Glutamatergic neuron (in vitro differentiated cells): ENCODE results near the gene TARBP2. TPM values are rescaled to one million over a fixed set of nuclear protein-coding genes. Genes with fewer than 3 reads are reported as not detected.
"Not testable (repeated sequence)": the region's sequence is repeated elsewhere in the genome, so short reads cannot be mapped to it uniquely, and the experiment has no call there.

Experiments
- DNase-seq: peaks from one replicate; pipeline ENCODE4 v3.0.0; 2022
- H3K27ac Mint-ChIP-seq: one replicate; pipeline ENCODE4 v1.8.0; 2020; ENCODE audit warnings: mild to moderate bottlenecking, mixed read lengths, inconsistent platforms; ENCODE audit not compliant: unreplicated experiment
- H3K27me3 Mint-ChIP-seq: one replicate; pipeline ENCODE4 v1.8.0; 2020; ENCODE audit warnings: mild to moderate bottlenecking, moderate library complexity, mixed read lengths, inconsistent platforms; ENCODE audit not compliant: unreplicated experiment
- H3K36me3 Mint-ChIP-seq: one replicate; pipeline ENCODE4 v1.8.0; 2020; ENCODE audit warnings: mild to moderate bottlenecking, mixed read lengths, inconsistent platforms; ENCODE audit not compliant: unreplicated experiment
- H3K4me1 Mint-ChIP-seq: one replicate; pipeline ENCODE4 v1.8.0; 2020; ENCODE audit warnings: mild to moderate bottlenecking, low read depth, mixed read lengths, inconsistent platforms; ENCODE audit not compliant: unreplicated experiment
- H3K4me3 Mint-ChIP-seq: one replicate; pipeline ENCODE4 v1.8.0; 2020; ENCODE audit warnings: mild to moderate bottlenecking, mixed read lengths, inconsistent platforms; ENCODE audit not compliant: unreplicated experiment
- H3K9me3 Mint-ChIP-seq: one replicate; pipeline ENCODE4 v1.8.0; 2020; ENCODE audit warnings: mild to moderate bottlenecking, moderate library complexity, mixed read lengths, inconsistent platforms; ENCODE audit not compliant: unreplicated experiment
- CTCF ChIP-seq: fragments of 200-600 bp; sonication (generic); IDR thresholded peaks from one replicate; pipeline ENCODE4 v1.5.0; 2021; ENCODE audit not compliant: partially characterized antibody, unreplicated experiment
- total RNA-seq: library from RNA; stranded (reverse); fragmentation: NEBNext Ultra II Directional; extraction: Animal tissue kit (Norgen Biotek cat#: 25700); gene quantifications from one replicate; pipeline ENCODE4 v1.2.1, GENCODE V29; 2021; ENCODE audit not compliant: unreplicated experiment

The TARBP2 gene
- total RNA-seq, 1 donor from 2014 or later: 49.0 TPM

- Mint-ChIP-seq H3K36me3 (no peaks in the 10 kb centered on the region), H3K27me3 (peaks cover 5% of the 10 kb centered on the region), H3K9me3 (peaks cover 1% of the 10 kb centered on the region), H3K4me1 (peaks cover 36% of the 10 kb centered on the region), H3K27ac (peak overlapping the region; percentile 3), H3K4me3 (peak overlapping the region; percentile 3)
- TF ChIP-seq CTCF: no peak
- DNase-seq: no peak
Measured at GRCh38 chr12:53474819-53475218, 26.3 kb upstream of the TARBP2 start.

- no peaks in the 10 kb centered on the region for H3K36me3 Mint-ChIP-seq
- H3K9me3 Mint-ChIP-seq: peaks cover 2% of the 10 kb centered on the region
- peaks cover 34% of the 10 kb centered on the region for H3K4me1 Mint-ChIP-seq
- peak; percentile 41 for TF ChIP-seq CTCF
- H3K27ac Mint-ChIP-seq: no peak overlapping the region
- no peak for DNase-seq
- H3K4me3 Mint-ChIP-seq: peak overlapping the region; percentile 48
- H3K27me3 Mint-ChIP-seq: peaks cover 5% of the 10 kb centered on the region
Measured at GRCh38 chr12:53476769-53477209, 24.3 kb upstream of the TARBP2 start.

GRCh38 chr12:53478865-53479264, 22.2 kb upstream of the TARBP2 start:
- Mint-ChIP-seq H3K9me3 (peaks cover 8% of the 10 kb centered on the region), H3K36me3 (peaks cover under 1% of the 10 kb centered on the region), H3K27ac (no peak overlapping the region), H3K4me3 (no peak overlapping the region), H3K4me1 (peaks cover 32% of the 10 kb centered on the region), H3K27me3 (peaks cover 8% of the 10 kb centered on the region)
- no peak for TF ChIP-seq CTCF
- DNase-seq: no peak

- Mint-ChIP-seq H3K4me1 (peaks cover 30% of the 10 kb centered on the region), H3K27ac (peak overlapping the region; percentile 48), H3K4me3 (no peak overlapping the region), H3K27me3 (peaks cover 10% of the 10 kb centered on the region), H3K36me3 (peaks cover 4% of the 10 kb centered on the region), H3K9me3 (peaks cover 11% of the 10 kb centered on the region)
- TF ChIP-seq CTCF: no peak
- no peak for DNase-seq
Measured at GRCh38 chr12:53479331-53479730, 21.8 kb upstream of the TARBP2 start.

- no peak for DNase-seq
- TF ChIP-seq CTCF: no peak
- H3K4me1 Mint-ChIP-seq: peaks cover 15% of the 10 kb centered on the region
- H3K4me3 Mint-ChIP-seq: no peak overlapping the region
- H3K36me3 Mint-ChIP-seq: peaks cover 4% of the 10 kb centered on the region
- H3K27me3 Mint-ChIP-seq: peaks cover 7% of the 10 kb centered on the region
- peaks cover 11% of the 10 kb centered on the region for H3K9me3 Mint-ChIP-seq
- H3K27ac Mint-ChIP-seq: no peak overlapping the region
Measured at GRCh38 chr12:53480491-53481442, 20.3 kb upstream of the TARBP2 start.

- not testable (repeated sequence) for H3K4me3 Mint-ChIP-seq, H3K36me3 Mint-ChIP-seq, H3K27me3 Mint-ChIP-seq, H3K4me1 Mint-ChIP-seq, DNase-seq
- Mint-ChIP-seq H3K27ac (peak overlapping the region; percentile 62), H3K9me3 (peaks cover 11% of the 10 kb centered on the region)
Measured at GRCh38 chr12:53481458-53481857, 19.6 kb upstream of the TARBP2 start.
